Measurements from ENCODE around the gene ARHGEF17.
A peak's percentile ranks its signal among the peaks of the same experiment; 100 is the strongest.

ARHGEF17 gene

GRCh38 chr11:73359930-73360742, 52.1 kb downstream of the ARHGEF17 start:
- peak; percentile 46 for DNase-seq

DNA sequence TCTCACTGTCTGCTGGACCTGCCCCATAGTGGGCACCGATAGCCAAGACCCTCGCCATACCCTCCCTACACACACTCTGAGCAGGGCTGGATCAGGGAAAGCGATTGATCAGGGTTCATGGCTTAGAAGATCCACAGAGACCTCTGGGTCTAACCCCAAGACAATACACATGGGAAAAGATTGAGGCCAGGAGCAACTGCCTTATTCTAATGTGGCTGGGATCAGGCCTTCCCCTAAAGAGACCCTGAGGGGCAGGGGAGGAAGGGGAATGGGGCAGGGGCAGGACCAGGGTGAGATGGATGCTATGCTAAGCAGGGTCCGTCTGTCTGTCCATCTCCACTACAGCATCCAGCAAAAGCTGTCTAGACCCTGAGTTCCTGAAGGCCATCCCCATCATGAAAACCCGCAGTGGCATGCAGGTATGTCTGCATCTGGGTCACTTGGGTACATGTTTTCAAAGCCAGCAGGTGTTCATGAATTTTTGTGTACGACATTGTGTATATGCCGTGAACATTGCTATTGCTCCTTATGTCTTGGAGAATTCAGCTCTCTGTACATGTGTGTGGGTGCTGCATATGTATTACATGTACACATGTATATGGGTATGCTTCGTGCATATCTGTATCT, 52.8 kb downstream of the ARHGEF17 start:
- DNase-seq = no peak

GRCh38 chr11:73361953-73362776, 54.1 kb downstream of the ARHGEF17 start:
- DNase-seq = no peak

- DNase-seq = no peak
These were observed 55.1 kb downstream of the ARHGEF17 start for GRCh38 chr11:73363147-73363546.

GRCh38 chr11:73365352-73366264, 57.5 kb downstream of the ARHGEF17 start:
- DNase-seq = no peak

DNA sequence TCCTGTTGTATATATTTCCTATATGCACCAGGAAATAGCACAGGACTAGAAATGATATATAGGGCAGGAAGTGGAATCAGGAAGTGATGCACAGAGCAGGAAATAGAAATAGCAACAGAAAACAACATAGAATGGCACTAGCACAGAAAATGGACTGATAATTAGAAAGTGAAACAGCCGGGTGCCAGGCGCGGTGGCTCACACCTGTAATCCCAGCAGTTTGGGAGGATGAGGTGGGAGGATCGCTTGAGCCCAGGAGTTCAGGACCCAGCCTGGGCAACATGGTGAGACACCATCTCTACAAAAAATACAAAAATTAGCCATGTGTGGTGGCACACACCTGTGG, 58.2 kb downstream of the ARHGEF17 start:
- DNase-seq = no peak

GRCh38 chr11:73366953-73367352, 58.9 kb downstream of the ARHGEF17 start:
- DNase-seq = no peak

DNA sequence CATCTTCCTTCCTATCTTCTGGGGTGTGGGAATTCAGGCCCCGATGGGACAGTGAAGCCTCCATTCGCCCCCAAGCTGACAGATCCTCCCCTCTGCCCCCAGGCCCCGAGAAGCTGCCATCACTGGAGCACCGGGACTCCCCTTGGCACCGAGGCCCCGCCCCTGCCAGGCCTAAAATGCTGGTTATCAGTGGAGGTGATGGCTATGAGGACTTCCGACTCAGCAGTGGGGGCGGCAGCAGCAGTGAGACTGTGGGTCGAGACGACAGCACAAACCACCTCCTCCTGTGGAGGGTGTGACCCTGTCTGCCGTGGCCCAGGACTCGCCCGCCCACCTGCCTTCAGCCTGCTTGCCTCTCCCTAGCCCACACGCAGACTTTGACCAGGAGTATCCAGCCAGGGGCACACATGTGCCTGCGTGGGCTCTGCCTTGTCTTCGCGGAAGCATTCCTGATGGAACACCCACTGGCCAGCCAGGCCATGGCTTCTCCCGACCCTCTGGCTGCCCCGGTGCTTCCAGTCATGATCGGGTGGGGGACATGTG, 59.5 kb downstream of the ARHGEF17 start:
- peak; percentile 25 for DNase-seq

DNA sequence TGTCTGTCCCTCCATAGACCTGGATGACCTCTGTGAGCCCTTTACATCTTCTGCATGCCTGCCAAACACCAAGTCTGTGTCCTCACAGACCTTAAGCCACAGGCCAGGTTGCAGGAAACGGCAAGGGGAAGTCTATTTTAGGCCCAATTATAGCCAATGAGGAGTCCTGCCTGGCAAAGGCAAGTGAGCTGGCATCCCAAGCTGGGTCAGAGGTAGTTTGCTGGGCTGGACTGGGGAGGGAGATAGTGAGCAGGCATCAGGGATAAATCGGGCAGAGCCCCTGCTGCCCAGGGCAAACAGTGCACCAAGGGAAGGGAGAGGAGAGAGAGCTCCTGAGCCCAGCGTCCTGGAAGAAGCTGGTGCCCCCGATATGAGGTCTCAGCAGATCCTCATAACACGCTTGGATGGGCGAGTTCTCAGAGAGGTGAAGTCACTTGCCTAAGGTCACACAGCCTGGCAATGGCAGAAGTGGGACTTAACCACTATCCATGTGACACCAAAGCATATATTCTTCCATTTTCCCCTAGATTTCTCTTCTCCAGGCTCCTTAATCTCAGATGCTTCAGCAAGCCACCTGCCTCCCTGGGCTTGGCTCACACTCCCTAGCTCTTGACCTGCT, 64.4 kb downstream of the ARHGEF17 start:
- no peak for DNase-seq

- DNase-seq = no peak
These were observed 66.1 kb downstream of the ARHGEF17 start for GRCh38 chr11:73374151-73374550.

- DNase-seq = no peak
These were observed 67.7 kb downstream of the ARHGEF17 start for GRCh38 chr11:73375830-73376159.

DNA sequence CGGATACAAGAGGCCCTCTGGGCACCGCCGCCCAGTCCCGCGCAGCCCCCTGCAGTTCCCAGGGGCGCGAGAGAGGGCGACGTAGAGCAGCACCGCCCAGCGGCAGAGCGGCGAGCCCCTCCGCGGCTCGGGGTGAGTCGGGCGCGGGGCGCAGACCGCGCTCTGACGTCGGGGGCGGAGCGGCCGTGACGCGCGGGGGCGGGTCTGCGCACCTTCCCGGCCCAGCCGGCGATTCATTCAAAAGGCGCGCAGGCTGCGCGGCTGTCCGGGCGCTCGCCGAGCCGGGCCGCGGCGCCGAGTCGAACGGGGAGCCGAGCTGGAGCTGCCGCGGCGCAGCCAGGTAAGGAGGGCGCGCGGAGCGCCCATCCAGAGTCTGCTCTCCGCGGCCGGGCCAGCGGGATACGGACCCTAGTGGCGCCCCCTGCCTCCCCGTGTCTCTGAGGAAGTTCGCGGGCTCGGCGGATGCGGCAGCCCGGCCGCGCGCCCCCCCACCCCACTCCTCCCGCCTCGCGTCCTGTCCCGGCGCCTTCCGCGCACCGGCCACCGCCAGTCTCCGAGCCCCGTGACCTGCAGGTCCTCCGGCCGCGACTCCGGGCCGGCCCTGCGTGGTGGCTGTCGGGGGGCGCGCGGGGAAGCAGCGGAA, 68.2 kb downstream of the ARHGEF17 start, which contains the start of gene RELT:
TSS of gene RELT (plus strand) at position 240 of the 643 bp plus-strand sequence. CDS start 12,738 bp downstream, outside the sequence.
- DNase-seq = peak; percentile 94

DNA sequence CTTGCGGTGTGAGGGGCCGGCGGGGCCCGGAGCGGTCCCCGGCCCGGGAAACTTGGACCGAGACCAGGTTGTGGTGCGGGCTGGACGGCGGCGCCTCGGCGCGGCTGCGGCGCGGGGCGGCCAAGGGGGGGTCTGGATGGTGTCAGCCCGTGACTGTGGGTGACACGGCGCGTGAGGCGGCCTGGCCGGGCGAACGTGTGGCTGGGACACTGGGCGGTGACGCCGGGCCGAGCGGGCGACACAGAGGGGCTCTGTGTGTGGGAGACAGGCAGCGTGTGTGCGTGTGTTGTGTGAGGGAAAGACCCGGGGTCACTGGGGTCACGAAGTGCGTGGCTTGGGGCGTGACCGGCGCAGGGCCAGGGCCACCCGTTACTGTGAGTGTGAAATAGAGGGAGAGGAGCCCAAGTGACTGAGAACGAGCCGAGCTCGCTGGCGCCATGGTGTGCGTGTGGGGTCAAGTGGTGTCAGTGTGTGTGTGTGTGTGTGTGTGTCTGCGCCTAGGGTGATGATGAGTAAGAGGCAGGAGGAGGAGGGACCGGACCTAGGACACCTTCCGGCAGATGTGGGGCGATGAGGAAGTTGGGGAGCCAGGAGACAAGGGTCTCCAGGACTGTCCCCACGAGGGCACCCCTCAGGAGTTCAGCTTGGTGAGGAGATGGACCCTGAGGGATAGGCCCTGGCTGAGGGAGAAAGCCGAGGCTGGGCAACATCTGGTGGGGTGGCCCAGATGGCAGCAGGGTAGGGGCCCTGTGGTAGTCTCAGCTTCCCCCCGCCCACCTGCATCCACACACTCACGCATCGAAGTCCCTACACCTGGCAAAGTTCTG, 68.9 kb downstream of the ARHGEF17 start:
- DNase-seq = peak; percentile 49

DNA sequence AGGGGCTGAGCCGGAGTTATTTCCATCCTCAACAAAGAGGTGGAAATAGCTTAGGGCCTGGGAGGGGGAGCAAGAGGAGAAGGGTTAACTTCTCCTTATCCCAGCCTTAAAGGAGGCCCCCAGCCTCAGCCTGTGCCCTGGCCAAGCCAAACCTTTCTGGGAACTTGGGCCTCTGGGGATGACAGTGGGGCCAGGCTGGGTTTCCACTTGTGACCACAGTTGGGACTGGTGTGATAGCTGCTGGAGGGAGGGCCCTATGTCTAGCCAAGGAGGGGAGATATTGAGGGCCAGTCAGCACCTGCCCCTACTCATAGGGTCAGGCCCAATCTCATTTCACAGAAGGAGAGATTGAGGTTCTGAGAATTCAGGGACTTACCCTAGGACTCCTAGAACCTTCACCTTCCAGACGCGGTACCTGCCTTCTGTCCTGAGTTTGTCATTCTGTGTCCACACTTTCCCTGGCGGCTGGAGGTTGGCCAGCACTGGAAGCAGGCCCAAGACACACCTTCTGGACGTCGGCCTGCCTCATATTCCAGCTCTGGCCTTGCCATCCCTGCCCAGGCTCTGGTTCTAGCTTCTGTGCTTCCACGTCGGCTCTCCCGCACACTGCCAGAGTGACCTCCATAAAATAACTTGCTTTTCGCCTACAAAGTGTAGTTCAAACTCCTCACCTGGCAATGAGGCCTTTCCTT, 71.3 kb downstream of the ARHGEF17 start:
- DNase-seq = no peak

DNA sequence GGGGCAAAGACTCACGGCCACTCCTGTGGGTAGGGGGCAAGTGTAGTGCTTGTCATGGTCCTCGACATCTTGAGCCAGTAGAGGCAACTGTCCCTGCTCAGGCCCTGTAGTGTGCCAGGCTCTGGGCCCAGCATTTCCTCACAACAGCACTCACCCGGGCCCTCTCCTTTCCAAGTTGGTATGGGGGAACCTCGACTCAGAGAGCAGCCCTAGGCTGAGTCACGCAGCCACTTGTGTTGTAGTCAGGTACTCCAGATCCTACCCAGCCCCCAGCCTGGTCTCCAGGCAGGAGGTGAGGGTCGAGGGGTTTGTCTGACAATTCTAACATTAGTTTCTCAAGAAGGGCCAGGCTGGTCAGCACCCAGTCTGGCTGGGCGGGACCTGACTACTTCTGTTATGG, 72.3 kb downstream of the ARHGEF17 start:
- DNase-seq = no peak

- DNase-seq = no peak
These were observed 72.9 kb downstream of the ARHGEF17 start for GRCh38 chr11:73380897-73381410.

DNA sequence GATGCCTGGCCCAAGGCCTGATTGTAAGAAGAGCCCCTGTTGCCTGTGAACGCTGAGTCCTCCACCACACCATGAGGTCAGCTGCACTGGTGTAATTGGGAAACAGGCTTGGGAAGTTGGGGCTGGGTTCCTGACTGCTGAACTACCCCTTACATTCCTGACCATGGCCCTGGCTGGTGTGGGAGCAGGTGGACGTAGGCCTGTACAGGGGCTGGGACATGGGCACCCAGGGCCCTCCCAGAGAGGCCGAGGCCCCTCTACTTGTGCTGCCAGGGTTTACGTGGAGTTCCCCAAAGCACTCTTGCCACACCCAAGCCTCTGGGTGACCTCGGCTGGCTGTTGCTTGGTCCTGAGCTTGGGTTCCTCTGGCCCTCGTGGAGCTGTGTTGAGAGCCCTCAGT, 73.5 kb downstream of the ARHGEF17 start:
- no peak for DNase-seq

- DNase-seq = no peak
These were observed 74.1 kb downstream of the ARHGEF17 start for GRCh38 chr11:73382183-73382582.

GRCh38 chr11:73382747-73383146, 74.7 kb downstream of the ARHGEF17 start:
- DNase-seq = no peak
